PC-9 (cell line): Measurements from ENCODE around the gene LRP1. TPM values are rescaled to one million over a fixed set of nuclear protein-coding genes. Genes with fewer than 3 reads are reported as not detected.

ENCODE experiments used
- BruUV-seq: library from RNA; stranded (reverse); fragments of 400-500 nt; replicated peaks from 2 replicates; lab custom pipeline; 2021; lab: Mats Ljungman, UMichigan
- CTCF ChIA-PET: fragments of 300-600 bp; sonication (Branson Sonifier 250); formaldehyde crosslinking; loops from one replicate; lab custom pipeline; 2022; ENCODE audit warnings: antibody characterized with exemption; lab: Charles Lee
- POLR2A ChIA-PET: fragments of 300-600 bp; sonication (Branson Sonifier 250); formaldehyde crosslinking; loops from one replicate; lab custom pipeline; 2022; ENCODE audit warnings: antibody characterized with exemption; ENCODE audit not compliant: unreplicated experiment; lab: Charles Lee
- DNase-seq, 2 experiments: peaks; one replicate each; pipeline versions ENCODE4 v3.0.0 to v3.0.0-alpha.2; 2015 to 2022; ENCODE audit warnings: mixed read lengths in 1 of 2
- H2AFZ ChIP-seq: fragments of 200-600 bp; sonication (generic); 2 replicates; pipeline ENCODE4 v1.8.1; 2017; ENCODE audit warnings: antibody characterized with exemption
- H3F3A ChIP-seq: fragments of 200-600 bp; sonication (generic); 2 replicates; pipeline ENCODE4 v1.8.1; 2017; ENCODE audit warnings: antibody characterized with exemption, mild to moderate bottlenecking, low read depth; ENCODE audit not compliant: insufficient read depth
- H3K27ac ChIP-seq: fragments of 200-600 bp; sonication (generic); 2 replicates; pipeline ENCODE4 v1.6.1; 2016; ENCODE audit warnings: mixed run types
- H3K27me3 ChIP-seq: fragments of 200-600 bp; sonication (generic); 2 replicates; pipeline ENCODE4 v1.6.1; 2016; ENCODE audit warnings: low read depth, mixed run types; ENCODE audit not compliant: insufficient read depth
- H3K36me3 ChIP-seq: fragments of 200-600 bp; sonication (generic); 2 replicates; pipeline ENCODE4 v1.6.1; 2016; ENCODE audit warnings: low read depth, mixed run types
- H3K4me1 ChIP-seq: fragments of 200-600 bp; sonication (generic); replicated peaks from 2 replicates; pipeline ENCODE4 v1.6.1; 2016; ENCODE audit warnings: mixed run types; ENCODE audit not compliant: insufficient read depth
- H3K4me2 ChIP-seq: fragments of 200-600 bp; sonication (generic); 2 replicates; pipeline ENCODE4 v1.6.1; 2017; ENCODE audit warnings: mixed run types
- H3K4me3 ChIP-seq: fragments of 200-600 bp; sonication (generic); 2 replicates; pipeline ENCODE4 v1.6.1; 2016; ENCODE audit warnings: mixed run types
- H3K79me2 ChIP-seq: fragments of 200-600 bp; sonication (generic); 2 replicates; pipeline ENCODE4 v1.6.1; 2017; ENCODE audit warnings: low read depth, mixed run types
- H3K9me2 ChIP-seq: fragments of 200-600 bp; sonication (generic); 2 replicates; pipeline ENCODE4 v1.8.1; 2017; ENCODE audit warnings: mild to moderate bottlenecking; ENCODE audit not compliant: insufficient read depth
- H3K9me3 ChIP-seq: fragments of 200-600 bp; sonication (generic); 2 replicates; pipeline ENCODE4 v1.8.1; 2016; ENCODE audit warnings: low read depth; ENCODE audit not compliant: insufficient read depth
- H4K20me1 ChIP-seq: fragments of 200-600 bp; sonication (generic); 2 replicates; pipeline ENCODE4 v1.8.1; 2017; ENCODE audit not compliant: insufficient read depth
- CTCF ChIP-seq: fragments of 200-600 bp; sonication (generic); conservative IDR thresholded peaks from 2 replicates; pipeline ENCODE4 v1.6.1; 2017; ENCODE audit warnings: mixed run types, antibody characterized with exemption, mild to moderate bottlenecking, moderate library complexity
- EZH2 ChIP-seq: fragments of 200-600 bp; sonication (generic); IDR thresholded peaks from 2 replicates; pipeline ENCODE4 v1.8.0; 2017; ENCODE audit warnings: antibody characterized with exemption, low read depth
- intact Hi-C: fragments of 100-400 bp; cut with micrococcal nuclease; formaldehyde crosslinking; loops from one replicate; pipeline ENCODE4 v1.10.0; 2022; ENCODE audit not compliant: unreplicated experiment
- total RNA-seq: library from RNA; stranded (reverse); gene quantifications from 2 replicates; pipeline ENCODE4 v1.2.3, GENCODE V29; 2021

Gene LRP1
- total RNA-seq, 1 experiment from 2014 or later = 51.4 TPM

- TF ChIP-seq CTCF (peak; percentile 67), EZH2 (no peak)
- no TSS peak for BruUV-seq
- H3K79me2 ChIP-seq = no peaks in the 10 kb centered on the region
- no peaks in the 10 kb centered on the region for H3K27me3 ChIP-seq
- CTCF ChIA-PET = interaction anchor here (0.6 kb wide), 1 partner anchor 14 kb away, joined by 3 read pairs; no protein-coding TSS in a partner anchor
- no peaks in the 10 kb centered on the region for H3K9me3 ChIP-seq
- no peak overlapping the region for H3K27ac ChIP-seq
- H3K9me2 ChIP-seq = no peaks in the 10 kb centered on the region
- no peak overlapping the region for H3K4me2 ChIP-seq
- POLR2A ChIA-PET = interaction anchor here (0.7 kb wide), 1 partner anchor 108 kb away, joined by 3 read pairs; no protein-coding TSS in a partner anchor
- H3F3A ChIP-seq = peaks cover 7% of the 10 kb centered on the region; the same call in 1 of the 2 replicates
- H2AFZ ChIP-seq = no peak overlapping the region
- no peak for DNase-seq
- H3K4me1 ChIP-seq = peaks cover 15% of the 10 kb centered on the region
- no peak overlapping the region for H3K4me3 ChIP-seq
- intact Hi-C loops = no loop called here
- peaks cover 3% of the 10 kb centered on the region; the same call in 1 of the 2 replicates for H4K20me1 ChIP-seq
- no peaks in the 10 kb centered on the region for H3K36me3 ChIP-seq
Observed at GRCh38 chr12:57173089-57173488, 44.8 kb downstream of the LRP1 start.

GRCh38 chr12:57173683-57174082 lies 45.4 kb downstream of the LRP1 start:
- no peak for DNase-seq
- no peak overlapping the region for H3K27ac ChIP-seq
- no peaks in the 10 kb centered on the region for H3K27me3 ChIP-seq
- ChIA-PET CTCF (interaction anchor here (0.5 kb wide), 1 partner anchor 45 kb away, joined by 4 read pairs; the partner anchor contains the start of gene LRP1), POLR2A (interaction anchor here (0.7 kb wide), 1 partner anchor 109 kb away, joined by 3 read pairs; no protein-coding TSS in a partner anchor)
- no TSS peak for BruUV-seq
- peaks cover 3% of the 10 kb centered on the region; the same call in 1 of the 2 replicates for H4K20me1 ChIP-seq
- H3K9me3 ChIP-seq = no peaks in the 10 kb centered on the region
- H3K4me2 ChIP-seq = no peak overlapping the region
- peaks cover 15% of the 10 kb centered on the region for H3K4me1 ChIP-seq
- no peak for TF ChIP-seq CTCF
- TF ChIP-seq EZH2 = no peak
- no peaks in the 10 kb centered on the region for H3K79me2 ChIP-seq
- H3K9me2 ChIP-seq = no peaks in the 10 kb centered on the region
- no peak overlapping the region for H2AFZ ChIP-seq
- no peak overlapping the region for H3K4me3 ChIP-seq
- intact Hi-C loops = loop anchor here (2.0 kb wide), 1 partner anchor 105 kb away; no protein-coding TSS in a partner anchor
- no peaks in the 10 kb centered on the region for H3K36me3 ChIP-seq
- peaks cover 7% of the 10 kb centered on the region; the same call in 1 of the 2 replicates for H3F3A ChIP-seq

GRCh38 chr12:57175428-57176138 lies 47.3 kb downstream of the LRP1 start:
- TF ChIP-seq CTCF (peak; percentile 81), EZH2 (no peak)
- H3K36me3 ChIP-seq = no peaks in the 10 kb centered on the region
- peaks cover 7% of the 10 kb centered on the region; the same call in 1 of the 2 replicates for H3F3A ChIP-seq
- no peak overlapping the region for H2AFZ ChIP-seq
- H3K79me2 ChIP-seq = no peaks in the 10 kb centered on the region
- no TSS peak for BruUV-seq
- intact Hi-C loops = loop anchor here (1.0 to 2.0 kb wide), 3 partner anchors 48 to 107 kb away; no protein-coding TSS in a partner anchor
- H3K4me3 ChIP-seq = no peak overlapping the region
- no peaks in the 10 kb centered on the region for H3K9me2 ChIP-seq
- peak; percentile 60 to 89 for DNase-seq
- ChIA-PET POLR2A (interaction anchor here (0.6 to 1.4 kb wide), 3 partner anchors 48 to 247 kb away, joined by 3 to 27 read pairs (median 18); no protein-coding TSS in a partner anchor), CTCF (interaction anchor here (0.5 to 2.5 kb wide), 14 partner anchors 29 to 789 kb away, joined by 3 to 40 read pairs (median 6); partner anchors contain the start of genes LRP1 and STAT6)
- peaks cover 3% of the 10 kb centered on the region; the same call in 1 of the 2 replicates for H4K20me1 ChIP-seq
- H3K4me1 ChIP-seq = peaks cover 15% of the 10 kb centered on the region
- H3K4me2 ChIP-seq = peak overlapping the region; percentile 13; the same call in 1 of the 2 replicates
- H3K27ac ChIP-seq = no peak overlapping the region
- H3K27me3 ChIP-seq = no peaks in the 10 kb centered on the region
- H3K9me3 ChIP-seq = no peaks in the 10 kb centered on the region
